Measurements from ENCODE around the gene ZNF654.

DNA sequence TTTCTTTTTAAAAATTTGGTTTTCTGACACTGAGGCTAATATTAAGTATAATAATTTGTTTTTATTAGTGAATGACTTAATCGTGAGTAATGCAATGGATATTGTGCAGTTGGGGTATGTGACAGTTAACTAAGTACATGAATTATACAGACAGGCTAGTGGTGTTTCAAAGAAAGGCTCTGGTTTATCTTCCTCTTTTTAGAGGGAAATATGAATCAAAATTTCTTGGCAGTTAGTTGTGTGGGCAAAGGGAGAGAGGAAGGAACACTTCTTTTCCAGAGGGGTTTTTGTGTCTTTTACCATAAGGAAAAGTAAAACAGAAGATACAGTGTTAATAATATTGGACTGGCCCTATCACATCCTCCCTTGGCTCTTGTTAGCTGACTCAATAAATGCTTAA, 2.7 kb downstream of the ZNF654 start:
- TF ChIP-seq POLR2A (IDR thresholded peaks at IDR 0.05) (no peak), CTCF (IDR thresholded peaks at IDR 0.05) (no peak)

Data from right lobe of liver (tissue), 4 donors.